K562 (cell line): ENCODE results near the gene PHF12. TPM values are rescaled to one million over a fixed set of nuclear protein-coding genes. Genes with fewer than 3 reads are reported as not detected.

Source experiments
- ATAC-seq: fragments of 200-7000 bp; cut with Tn5 transposase; 3 replicates; pipeline ENCODE4 v1.9.1; 2020; ENCODE audit warnings: moderate library complexity
- BruUV-seq: library from RNA; stranded (reverse); fragments of 400-500 nt; replicated peaks from 2 replicates; lab custom pipeline; 2021; lab: Mats Ljungman, UMichigan
- CTCF ChIA-PET: fragments of 300-600 bp; formaldehyde crosslinking; extraction: SDS; loops from one replicate; lab custom pipeline; 2021; ENCODE audit warnings: low intra/inter-chr PET ratio; lab: Yijun Ruan, JAX
- POLR2A ChIA-PET: fragments of 300-600, 350-650 bp; sonication (Branson Sonifier 250); formaldehyde crosslinking; extraction: SDS; loops from one replicate; lab custom pipeline; 2021; ENCODE audit warnings: antibody characterized with exemption, inconsistent platforms; lab: Yijun Ruan, JAX
- DNase-seq, 4 experiments: peaks; one replicate each; pipeline versions ENCODE4 v3.0.0 to v3.0.0-alpha.2; 2011 to 2018; ENCODE audit warnings: low spot score in 3 of 4, mixed read lengths in 3 of 4; ENCODE audit errors: extremely low read depth in 1 of 4
- FAIRE-seq: peaks from 2 replicates; lab custom pipeline; 2011; peaks lifted over from hg19 to GRCh38; lab: Jason Lieb, UNC
- H2AFZ ChIP-seq: 2 replicates; pipeline ENCODE4 v1.6.0; 2011; ENCODE audit warnings: low read depth, low read length, control low read depth, inconsistent platforms
- H3K27ac ChIP-seq: fragments of 200-600 bp; 3 replicates; pipeline ENCODE4 v1.8.0; 2011; ENCODE audit warnings: low read depth, mild to moderate bottlenecking, control low read depth, inconsistent platforms, low read length, moderate library complexity, mixed read lengths; ENCODE audit errors: extremely low read depth
- H3K27me3 ChIP-seq, 2 experiments: fragments of 300-600 bp in 1 of 2; 2 replicates in 1 of 2; 3 replicates in 1 of 2; pipeline versions ENCODE4 v1.6.0 to v1.8.0; 2011; ENCODE audit warnings: inconsistent platforms in 2 of 2, low read length in 2 of 2, mild to moderate bottlenecking in 1 of 2, mixed read lengths in 1 of 2, moderate library complexity in 1 of 2; ENCODE audit not compliant: control insufficient read depth in 2 of 2, insufficient read depth in 2 of 2
- H3K36me3 ChIP-seq: fragments of 300-600 bp; 3 replicates; pipeline ENCODE4 v1.8.0; 2011; ENCODE audit warnings: mild to moderate bottlenecking, low read length, inconsistent platforms; ENCODE audit not compliant: control insufficient read depth, insufficient read depth
- H3K4me1 ChIP-seq, 2 experiments: fragments of 200-600 bp in 1 of 2; replicated peaks in 1 of 2; 2 replicates in 1 of 2; 3 replicates in 1 of 2; pipeline versions ENCODE4 v1.5.1 to v1.8.0; 2011; ENCODE audit warnings: inconsistent platforms in 2 of 2, low read length in 2 of 2, mild to moderate bottlenecking in 1 of 2, mixed read lengths in 1 of 2, moderate library complexity in 1 of 2; ENCODE audit not compliant: control insufficient read depth in 2 of 2, insufficient read depth in 2 of 2
- H3K4me2 ChIP-seq: 2 replicates; pipeline ENCODE4 v1.6.1; 2011; ENCODE audit warnings: low read length, control low read depth, inconsistent platforms, mixed read lengths; ENCODE audit not compliant: insufficient read depth
- H3K4me3 ChIP-seq: fragments of 200-600 bp; sonication (generic), shearing (Covaris generic); 2 replicates; pipeline ENCODE4 v1.5.1; 2016; ENCODE audit warnings: control low read depth, inconsistent platforms
- H3K79me2 ChIP-seq: fragments of 200-600 bp; 3 replicates; pipeline ENCODE4 v1.8.0; 2011; ENCODE audit warnings: low read length, inconsistent platforms; ENCODE audit not compliant: control insufficient read depth, insufficient read depth
- H3K9ac ChIP-seq, 2 experiments: 2 replicates each; pipeline versions ENCODE4 v1.6.0 to v1.6.1; 2011; ENCODE audit warnings: low read depth in 2 of 2, low read length in 2 of 2, control low read depth in 1 of 2, inconsistent platforms in 1 of 2, mild to moderate bottlenecking in 1 of 2, mixed read lengths in 1 of 2; ENCODE audit not compliant: insufficient read depth in 1 of 2
- H3K9me1 ChIP-seq: one replicate; pipeline ENCODE4 v1.6.0; 2011; ENCODE audit warnings: inconsistent platforms, mild to moderate bottlenecking, low read length, moderate library complexity; ENCODE audit not compliant: control insufficient read depth, insufficient read depth
- H3K9me3 ChIP-seq: replicated peaks from 2 replicates; pipeline ENCODE4 v1.5.1; 2011; ENCODE audit warnings: low read depth, low read length, inconsistent platforms; ENCODE audit not compliant: control insufficient read depth, insufficient read depth
- H4K20me1 ChIP-seq: replicated peaks from 2 replicates; pipeline ENCODE4 v1.6.1; 2011; ENCODE audit warnings: low read length, inconsistent platforms, mixed read lengths; ENCODE audit not compliant: control insufficient read depth, insufficient read depth
- WGBS: fragments of 100-300 bp; shearing (Covaris generic); methylation state at CpG from one replicate; pipeline ENCODE4 v1.1.6; 2016; ENCODE audit warnings: low coverage, mixed read lengths; ENCODE audit not compliant: insufficient coverage; ENCODE audit errors: missing lambda C conversion rate; 5-methylcytosine and 5-hydroxymethylcytosine counted together
- in situ Hi-C: fragments of 300-500 bp; cut with MboI; formaldehyde crosslinking; loops from 4 replicates; pipeline ENCODE4 v1.15.0; 2018; ENCODE audit warnings: inconsistent platforms, mixed read lengths
- intact Hi-C: fragments of 100-400 bp; cut with micrococcal nuclease; formaldehyde crosslinking; loops from 2 replicates; pipeline ENCODE4 v1.14.2; 2022
- polyA plus RNA-seq, 8 experiments: library from polyadenylated mRNA; depleted of rRNA in 4 of 8; stranded (reverse) in 5 of 8; unstranded in 3 of 8; fragments of >200 nt; fragmentation: Nextera tagmentation in 2 of 8; fragmentation: Illumina TruSeq in 1 of 8; extraction: Ambion mirVana in 2 of 8; extraction: Trizol in 1 of 8; gene quantifications; 2 replicates each; pipeline versions ENCODE4 v1.2.1 to v1.2.3, GENCODE V29; 2011 to 2014; ENCODE audit warnings: inconsistent platforms in 1 of 8, missing spikeins in 1 of 8
- total RNA-seq, 7 experiments: library from RNA; depleted of rRNA in 6 of 7; stranded (reverse); fragments of >200 nt in 6 of 7; fragmentation: Illumina TruSeq in 2 of 7; extraction: Trizol in 2 of 7; gene quantifications; 2 replicates each; pipeline versions ENCODE4 v1.2.1 to v1.2.3, GENCODE V29; 2011 to 2021; ENCODE audit warnings: low replicate concordance in 1 of 7
- TF ChIP-seq, protein P1 (sequence below): fragments of 450-650 bp; formaldehyde crosslinking; IDR thresholded peaks from 2 replicates; pipeline ENCODE4 v1.4.0; 2022; ENCODE audit warnings: missing genetic modification characterization
- TF ChIP-seq, protein P2 (sequence below): fragments of 450-650 bp; IDR thresholded peaks from 2 replicates; pipeline ENCODE4 v1.6.1; 2018; ENCODE audit not compliant: partially characterized antibody

Gene PHF12
- total and polyA plus RNA-seq, 9 of the 15 experiments (the other 6 are each of a cell fraction or from before 2014, with no cell fraction given), result 0.82 to 31.3 (median 13.5) TPM

DNA sequence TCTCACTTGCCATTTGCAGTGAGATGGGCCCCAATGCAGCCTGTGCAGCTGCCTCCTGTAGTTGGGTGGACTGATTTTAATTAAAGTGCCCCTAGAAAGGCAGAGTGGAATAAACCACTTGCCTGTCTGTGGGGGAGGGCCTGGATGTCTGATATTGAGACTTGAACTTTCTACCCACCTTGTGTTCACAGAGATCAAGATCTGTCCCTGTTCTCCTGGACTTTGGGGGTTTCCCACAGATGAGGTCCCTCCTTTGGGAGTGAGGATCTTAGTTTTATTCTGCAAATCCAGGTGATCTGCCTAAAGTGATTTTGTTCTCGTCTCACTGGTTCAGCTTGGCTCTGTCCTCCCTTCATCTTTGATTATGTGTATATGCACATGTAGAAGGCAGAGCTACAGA is 40.8 kb downstream of the PHF12 start:
- peaks cover 46 to 51% of the 10 kb centered on the region in 2 experiments for H3K4me1 ChIP-seq
- WGBS, result 89% methylated on average over 1 of the region's 1 CpG
- no TSS peak for BruUV-seq

More for the DNA sequence above, 40.8 kb downstream of the PHF12 start:
- no peak overlapping the region for H3K4me2 ChIP-seq
- H3K27me3 ChIP-seq, result no peaks in the 10 kb centered on the region
- H3K79me2 ChIP-seq, result peaks cover 5% of the 10 kb centered on the region; the same call in 1 of the 3 replicates
- no peak overlapping the region for H2AFZ ChIP-seq
- H3K9me1 ChIP-seq, result peaks cover 5% of the 10 kb centered on the region
- intact Hi-C loops, result no loop called here
- peaks cover 11% of the 10 kb centered on the region for H4K20me1 ChIP-seq
- FAIRE-seq (no peak), ATAC-seq (no peak), DNase-seq (no peak)
- POLR2A ChIA-PET, result interaction anchor here (0.6 to 4.3 kb wide), 4 partner anchors 9 to 184 kb away, joined by 3 to 36 read pairs (median 3); partner anchors contain the start of genes NEK8 and TLCD1
- TF ChIP-seq, protein P1, sequence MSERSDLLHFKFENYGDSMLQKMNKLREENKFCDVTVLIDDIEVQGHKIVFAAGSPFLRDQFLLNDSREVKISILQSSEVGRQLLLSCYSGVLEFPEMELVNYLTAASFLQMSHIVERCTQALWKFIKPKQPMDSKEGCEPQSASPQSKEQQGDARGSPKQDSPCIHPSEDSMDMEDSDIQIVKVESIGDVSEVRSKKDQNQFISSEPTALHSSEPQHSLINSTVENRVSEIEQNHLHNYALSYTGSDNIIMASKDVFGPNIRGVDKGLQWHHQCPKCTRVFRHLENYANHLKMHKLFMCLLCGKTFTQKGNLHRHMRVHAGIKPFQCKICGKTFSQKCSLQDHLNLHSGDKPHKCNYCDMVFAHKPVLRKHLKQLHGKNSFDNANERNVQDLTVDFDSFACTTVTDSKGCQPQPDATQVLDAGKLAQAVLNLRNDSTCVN (CRISPR knock-in tag), result no peak
- TF ChIP-seq, protein P2, sequence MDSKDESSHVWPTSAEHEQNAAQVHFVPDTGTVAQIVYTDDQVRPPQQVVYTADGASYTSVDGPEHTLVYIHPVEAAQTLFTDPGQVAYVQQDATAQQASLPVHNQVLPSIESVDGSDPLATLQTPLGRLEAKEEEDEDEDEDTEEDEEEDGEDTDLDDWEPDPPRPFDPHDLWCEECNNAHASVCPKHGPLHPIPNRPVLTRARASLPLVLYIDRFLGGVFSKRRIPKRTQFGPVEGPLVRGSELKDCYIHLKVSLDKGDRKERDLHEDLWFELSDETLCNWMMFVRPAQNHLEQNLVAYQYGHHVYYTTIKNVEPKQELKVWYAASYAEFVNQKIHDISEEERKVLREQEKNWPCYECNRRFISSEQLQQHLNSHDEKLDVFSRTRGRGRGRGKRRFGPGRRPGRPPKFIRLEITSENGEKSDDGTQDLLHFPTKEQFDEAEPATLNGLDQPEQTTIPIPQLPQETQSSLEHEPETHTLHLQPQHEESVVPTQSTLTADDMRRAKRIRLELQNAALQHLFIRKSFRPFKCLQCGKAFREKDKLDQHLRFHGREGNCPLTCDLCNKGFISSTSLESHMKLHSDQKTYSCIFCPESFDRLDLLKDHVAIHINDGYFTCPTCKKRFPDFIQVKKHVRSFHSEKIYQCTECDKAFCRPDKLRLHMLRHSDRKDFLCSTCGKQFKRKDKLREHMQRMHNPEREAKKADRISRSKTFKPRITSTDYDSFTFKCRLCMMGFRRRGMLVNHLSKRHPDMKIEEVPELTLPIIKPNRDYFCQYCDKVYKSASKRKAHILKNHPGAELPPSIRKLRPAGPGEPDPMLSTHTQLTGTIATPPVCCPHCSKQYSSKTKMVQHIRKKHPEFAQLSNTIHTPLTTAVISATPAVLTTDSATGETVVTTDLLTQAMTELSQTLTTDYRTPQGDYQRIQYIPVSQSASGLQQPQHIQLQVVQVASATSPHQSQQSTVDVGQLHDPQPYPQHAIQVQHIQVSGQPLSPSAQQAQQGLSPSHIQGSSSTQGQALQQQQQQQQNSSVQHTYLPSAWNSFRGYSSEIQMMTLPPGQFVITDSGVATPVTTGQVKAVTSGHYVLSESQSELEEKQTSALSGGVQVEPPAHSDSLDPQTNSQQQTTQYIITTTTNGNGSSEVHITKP, result peak; percentile 85
- peaks cover 95% of the 10 kb centered on the region for H3K36me3 ChIP-seq
- H3K4me3 ChIP-seq, result no peak overlapping the region
- no peak overlapping the region for H3K27ac ChIP-seq
- CTCF ChIA-PET, result no interaction called here
- in situ Hi-C loops, result no loop called here
- H3K9ac ChIP-seq, result no peak overlapping the region
- peaks cover 4% of the 10 kb centered on the region; the same call in 1 of the 2 replicates for H3K9me3 ChIP-seq
